ENCODE measurements around the gene OCEL1. TPM values are rescaled to one million over a fixed set of nuclear protein-coding genes. Genes with fewer than 3 reads are reported as not detected.

OCEL1 gene
- total RNA-seq, 2 donors from 2014 or later = 27.4 to 27.8 TPM

DNA sequence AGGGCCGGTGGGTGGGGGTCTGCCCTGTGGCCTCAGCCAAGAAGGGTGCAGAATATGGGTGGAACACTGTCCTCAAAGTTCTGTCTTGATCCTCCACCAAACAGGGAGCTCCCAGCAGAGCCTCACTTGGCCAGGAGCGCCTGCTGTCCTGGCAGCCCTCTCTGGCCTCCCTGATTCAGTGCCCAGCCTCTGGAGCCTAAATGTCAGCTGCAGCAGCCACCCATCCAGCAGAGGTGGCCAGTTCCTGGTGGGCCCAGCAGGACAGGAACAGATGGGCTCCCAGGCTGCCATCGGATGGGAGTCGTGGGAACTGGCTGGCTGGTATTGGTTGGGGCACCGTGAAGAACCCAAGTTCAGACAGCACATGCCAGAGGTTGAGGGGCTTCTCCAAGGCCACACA lies 12.7 kb upstream of the OCEL1 start:
- Histone ChIP-seq H3K4me3 (no peak overlapping the region), H3K9me3 (no peaks in the 10 kb centered on the region), H3K4me1 (peaks cover 19% of the 10 kb centered on the region), H3K36me3 (replicated peaks in 1 of 2; ENCODE audit: insufficient read depth in 1 of 2, low read depth in 2 of 2) (peaks cover 7 to 10% of the 10 kb centered on the region in 2 donors), H3K27me3 (no peaks in the 10 kb centered on the region), H3K27ac (no peak overlapping the region)
- no peak for DNase-seq
- ATAC-seq = no peak
- TF ChIP-seq CTCF (IDR thresholded peaks at IDR 0.05) (no peak), POLR2A (IDR thresholded peaks at IDR 0.05) (no peak)
- intact Hi-C loops (cut with DNase I) = loop anchor here (10.0 kb wide), 1 partner anchor 139 kb away; the partner anchor contains the start of genes HAUS8 and MYO9B
- WGBS, 2 donors = 79 to 91% methylated on average over 3 to 5 of the region's 5 CpGs

- Histone ChIP-seq H3K4me1 (peaks cover 19% of the 10 kb centered on the region), H3K36me3 (replicated peaks in 1 of 2; ENCODE audit: insufficient read depth in 1 of 2, low read depth in 2 of 2) (peaks cover 7 to 10% of the 10 kb centered on the region in 2 donors), H3K27me3 (no peaks in the 10 kb centered on the region), H3K4me3 (peak overlapping the region in 1 of 2 donors; percentile 59), H3K27ac (peak overlapping the region; percentile 84 to 98 (median 90)), H3K9me3 (no peaks in the 10 kb centered on the region)
- no peak for ATAC-seq
- no peak for DNase-seq
- intact Hi-C loops (cut with DNase I) = loop anchor here (10.0 kb wide), 1 partner anchor 140 kb away; the partner anchor contains the start of genes HAUS8 and MYO9B
- TF ChIP-seq CTCF (IDR thresholded peaks at IDR 0.05) = no peak
- TF ChIP-seq POLR2A (IDR thresholded peaks at IDR 0.05) = no peak
- WGBS, 2 donors = 25 to 28% methylated on average over 16 of the region's 16 CpGs
These were observed 11.4 kb upstream of the OCEL1 start for GRCh38 chr19:17214508-17215126.

DNA sequence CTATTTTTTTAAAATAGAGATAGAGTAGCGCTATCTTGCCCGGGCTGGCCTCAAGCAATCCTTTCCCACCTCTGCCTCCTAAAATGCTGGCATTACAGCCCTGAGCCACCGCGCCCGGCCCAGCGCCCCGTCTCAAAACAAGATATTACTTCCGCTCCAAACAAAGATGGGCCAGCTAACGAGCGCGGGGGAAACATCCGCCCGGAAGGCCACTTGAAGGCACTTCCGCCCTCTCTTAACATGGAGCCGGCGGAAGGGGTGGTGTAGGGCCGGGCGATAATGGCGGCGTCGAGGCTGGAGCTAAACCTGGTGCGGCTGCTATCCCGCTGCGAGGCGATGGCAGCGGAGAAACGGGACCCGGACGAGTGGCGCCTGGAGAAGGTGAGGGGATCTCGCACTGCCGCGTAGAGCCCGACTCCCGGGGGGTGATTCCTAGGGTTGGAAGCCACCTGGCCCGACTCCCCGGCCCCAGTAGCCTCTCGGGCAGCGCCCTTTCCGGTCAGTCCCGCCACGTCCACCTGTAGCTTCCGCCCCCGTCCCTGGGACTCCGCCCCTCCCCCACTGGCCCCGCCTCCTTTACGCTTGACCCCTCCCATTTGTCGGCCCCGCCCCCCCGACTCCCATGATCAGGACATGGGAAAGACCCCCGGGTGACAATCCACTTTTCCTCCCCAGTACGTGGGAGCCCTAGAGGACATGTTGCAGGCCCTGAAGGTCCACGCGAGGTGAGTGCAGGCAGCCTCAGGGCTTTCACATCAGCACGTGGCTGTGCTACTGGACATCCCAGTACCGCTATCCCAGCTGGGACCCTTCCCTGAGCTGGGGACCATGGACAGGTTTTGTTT lies 10.7 kb upstream of the OCEL1 start, which contains the start of gene USE1:
Gene USE1, plus strand, starts transcription at position 231 of the 845 bp plus-strand sequence. Its CDS starts 49 bp downstream, at position 280.
- TF ChIP-seq CTCF (IDR thresholded peaks at IDR 0.05) = peak in 1 of 7 experiments; percentile 20
- peak; percentile 83 to 94 (median 88) for TF ChIP-seq POLR2A (IDR thresholded peaks at IDR 0.05)
- H3K27me3 ChIP-seq = no peaks in the 10 kb centered on the region
- ATAC-seq (peak; percentile 96), DNase-seq (peak; percentile 91 to 94 (median 93))
- peaks cover 24% of the 10 kb centered on the region for H3K4me1 ChIP-seq
- peak within 1 kb of the TSS; percentile 84 to 98 (median 90) for H3K27ac ChIP-seq
- H3K4me3 ChIP-seq = peak within 1 kb of the TSS in 1 of 2 donors; percentile 59
- WGBS, 2 donors = 2 to 9% methylated on average over 24 to 55 of the region's 56 CpGs
- no peaks in the 10 kb centered on the region for H3K9me3 ChIP-seq
- intact Hi-C loops (cut with DNase I) = loop anchor here (10.0 kb wide), 1 partner anchor 141 kb away; the partner anchor contains the start of genes HAUS8 and MYO9B
- peaks cover 7 to 10% of the 10 kb centered on the region in 2 donors for H3K36me3 ChIP-seq (replicated peaks in 1 of 2; ENCODE audit: insufficient read depth in 1 of 2, low read depth in 2 of 2)

- peaks cover 7 to 10% of the 10 kb centered on the region in 2 donors for H3K36me3 ChIP-seq (replicated peaks in 1 of 2; ENCODE audit: insufficient read depth in 1 of 2, low read depth in 2 of 2)
- peak overlapping the region in 1 of 4 donors; percentile 98 for H3K27ac ChIP-seq
- H3K4me1 ChIP-seq = peaks cover 25% of the 10 kb centered on the region
- H3K9me3 ChIP-seq = no peaks in the 10 kb centered on the region
- ATAC-seq (no peak), DNase-seq (peak in 1 of 4 donors; percentile 39)
- no peaks in the 10 kb centered on the region for H3K27me3 ChIP-seq
- TF ChIP-seq POLR2A (IDR thresholded peaks at IDR 0.05) (no peak), CTCF (IDR thresholded peaks at IDR 0.05) (no peak)
- peak overlapping the region in 1 of 2 donors; percentile 59 for H3K4me3 ChIP-seq
- 65 to 74% methylated on average over 10 to 13 of the region's 13 CpGs for WGBS, 2 donors
- intact Hi-C loops (cut with DNase I) = loop anchor here (10.0 kb wide), 1 partner anchor 141 kb away; the partner anchor contains the start of genes HAUS8 and MYO9B
These were observed 9.9 kb upstream of the OCEL1 start for GRCh38 chr19:17216058-17216670.
